Prostate gland (tissue), 2 donors: Measurements from ENCODE around the gene TDRD3. TPM values are rescaled to one million over a fixed set of nuclear protein-coding genes. Genes with fewer than 3 reads are reported as not detected.
"Not testable (repeated sequence)": the region's sequence is repeated elsewhere in the genome, so short reads cannot be mapped to it uniquely, and the experiment has no call there.

Experiments used
- DNase-seq: peaks from one replicate; pipeline ENCODE4 v3.0.0-alpha.2; 2019; ENCODE audit warnings: low spot score
- H3K27ac ChIP-seq, 2 donors: fragments of 200-600 bp; sonication (generic); 2 replicates each; pipeline ENCODE4 v1.5.1; 2017 to 2019
- H3K27me3 ChIP-seq: fragments of 200-600 bp; sonication (generic); replicated peaks from 2 replicates; pipeline ENCODE4 v1.5.1; 2019; ENCODE audit not compliant: insufficient read depth
- H3K36me3 ChIP-seq, 2 donors: fragments of 200-600 bp; sonication (generic); 1 replicate in 1 of 2; 2 replicates in 1 of 2; pipeline versions ENCODE4 v1.5.1 to v1.8.1; 2017 to 2019
- H3K4me1 ChIP-seq: fragments of 200-600 bp; sonication (generic); replicated peaks from 2 replicates; pipeline ENCODE4 v1.5.1; 2019
- H3K4me3 ChIP-seq, 2 donors: fragments of 200-600 bp; sonication (generic); 2 replicates each; pipeline ENCODE4 v1.5.1; 2017 to 2019
- H3K9me3 ChIP-seq: fragments of 200-600 bp; sonication (generic); 2 replicates; pipeline ENCODE4 v1.5.1; 2017
- POLR2A ChIP-seq: fragments of 450-650 bp; IDR thresholded peaks from one replicate; pipeline ENCODE4 v1.6.1; 2016; ENCODE audit warnings: antibody characterized with exemption, mild to moderate bottlenecking
- POLR2AphosphoS5 ChIP-seq: sonication (generic); formaldehyde crosslinking; IDR thresholded peaks from one replicate; pipeline ENCODE4 v1.6.1; 2017; ENCODE audit warnings: antibody characterized with exemption
- WGBS: methylation state at CpG from one replicate; pipeline ENCODE4 v1.1.5; 2018; 5-methylcytosine and 5-hydroxymethylcytosine counted together
- intact Hi-C: fragments of 100-400 bp; cut with DNase I; formaldehyde crosslinking; loops from one replicate; pipeline ENCODE4 v1.14.2; 2022
- total RNA-seq, 2 donors: library from RNA; depleted of rRNA; stranded (reverse); fragments of >200 nt; gene quantifications; one replicate each; pipeline ENCODE4 v1.1.0, GENCODE V29; 2016
- TF ChIP-seq, protein P1 (sequence below), 4 experiments: fragments of 200-600 bp in 2 of 4; fragments of 450-650 bp in 2 of 4; sonication (generic) in 2 of 4; IDR thresholded peaks; 1 replicate in 3 of 4; 2 replicates in 1 of 4; pipeline ENCODE4 v1.5.1; 2016 to 2019; ENCODE audit warnings: antibody characterized with exemption in 4 of 4, mild to moderate bottlenecking in 2 of 4, moderate library complexity in 2 of 4

Gene TDRD3
- total RNA-seq, 2 donors from 2014 or later = 14.6 to 14.7 TPM

GRCh38 chr13:60407095-60407494 lies 10.1 kb downstream of the TDRD3 start:
- 98% methylated on average over 1 of the region's 1 CpG for WGBS
- Histone ChIP-seq H3K36me3 (no peaks in the 10 kb centered on the region), H3K4me1 (no peaks in the 10 kb centered on the region), H3K9me3 (no peaks in the 10 kb centered on the region), H3K27ac (no peak overlapping the region), H3K4me3 (no peak overlapping the region), H3K27me3 (no peaks in the 10 kb centered on the region)
- no peak for DNase-seq
- intact Hi-C loops = no loop called here
- TF ChIP-seq POLR2AphosphoS5 (no peak), POLR2A (no peak)
- TF ChIP-seq, protein P1, sequence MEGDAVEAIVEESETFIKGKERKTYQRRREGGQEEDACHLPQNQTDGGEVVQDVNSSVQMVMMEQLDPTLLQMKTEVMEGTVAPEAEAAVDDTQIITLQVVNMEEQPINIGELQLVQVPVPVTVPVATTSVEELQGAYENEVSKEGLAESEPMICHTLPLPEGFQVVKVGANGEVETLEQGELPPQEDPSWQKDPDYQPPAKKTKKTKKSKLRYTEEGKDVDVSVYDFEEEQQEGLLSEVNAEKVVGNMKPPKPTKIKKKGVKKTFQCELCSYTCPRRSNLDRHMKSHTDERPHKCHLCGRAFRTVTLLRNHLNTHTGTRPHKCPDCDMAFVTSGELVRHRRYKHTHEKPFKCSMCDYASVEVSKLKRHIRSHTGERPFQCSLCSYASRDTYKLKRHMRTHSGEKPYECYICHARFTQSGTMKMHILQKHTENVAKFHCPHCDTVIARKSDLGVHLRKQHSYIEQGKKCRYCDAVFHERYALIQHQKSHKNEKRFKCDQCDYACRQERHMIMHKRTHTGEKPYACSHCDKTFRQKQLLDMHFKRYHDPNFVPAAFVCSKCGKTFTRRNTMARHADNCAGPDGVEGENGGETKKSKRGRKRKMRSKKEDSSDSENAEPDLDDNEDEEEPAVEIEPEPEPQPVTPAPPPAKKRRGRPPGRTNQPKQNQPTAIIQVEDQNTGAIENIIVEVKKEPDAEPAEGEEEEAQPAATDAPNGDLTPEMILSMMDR (IDR thresholded peaks at IDR 0.05) = no peak

- DNase-seq, H3K4me1 ChIP-seq, H3K36me3 ChIP-seq, H3K27me3 ChIP-seq, H3K4me3 ChIP-seq, H3K27ac ChIP-seq, intact Hi-C loops, H3K9me3 ChIP-seq: not testable (repeated sequence)
- WGBS = 97% methylated on average over 11 of the region's 11 CpGs
Measured at GRCh38 chr13:60407852-60408251, 10.8 kb downstream of the TDRD3 start.

DNA sequence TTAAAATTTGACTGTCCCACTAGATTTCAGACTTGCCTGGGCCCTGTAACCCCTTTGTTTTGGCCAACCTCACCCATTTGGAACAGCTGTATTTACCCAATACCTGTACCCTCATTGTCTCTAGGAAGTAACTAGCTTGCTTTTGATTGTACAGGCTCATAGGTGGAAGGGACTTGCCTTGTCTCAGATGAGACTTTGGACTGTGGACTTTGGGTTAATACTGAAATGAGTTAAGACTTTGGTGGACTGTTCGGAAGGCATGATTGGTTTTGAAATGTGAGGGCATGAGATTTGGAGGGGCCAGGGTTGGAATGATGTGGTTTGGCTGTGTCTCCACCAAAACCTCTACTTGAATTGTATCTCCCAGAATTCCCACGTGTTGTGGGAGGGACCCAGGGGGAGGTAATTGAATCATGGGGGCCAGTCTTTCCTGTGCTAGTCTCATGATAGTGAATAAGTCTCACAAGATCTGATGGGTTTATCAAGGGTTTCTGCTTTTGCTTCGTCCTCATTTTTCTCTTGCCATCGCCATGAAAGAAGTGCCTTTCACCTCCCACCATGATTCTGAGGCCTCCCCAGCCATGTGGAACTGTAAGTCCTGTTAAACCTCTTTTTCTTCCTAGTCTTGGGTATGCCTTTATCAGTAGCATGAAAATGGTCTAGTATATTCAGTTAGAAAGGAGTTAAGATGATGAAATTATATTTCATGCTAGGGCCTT lies 12.7 kb downstream of the TDRD3 start:
- H3K4me3 ChIP-seq, H3K27me3 ChIP-seq, DNase-seq, H3K4me1 ChIP-seq, intact Hi-C loops, H3K36me3 ChIP-seq, H3K9me3 ChIP-seq, H3K27ac ChIP-seq: not testable (repeated sequence)
- 97% methylated on average over 4 of the region's 4 CpGs for WGBS

- intact Hi-C loops = no loop called here
- Histone ChIP-seq H3K9me3 (no peaks in the 10 kb centered on the region), H3K27me3 (no peaks in the 10 kb centered on the region), H3K36me3 (no peaks in the 10 kb centered on the region), H3K4me1 (no peaks in the 10 kb centered on the region), H3K27ac (no peak overlapping the region), H3K4me3 (no peak overlapping the region)
- WGBS = 63% methylated on average over 3 of the region's 3 CpGs
- no peak for DNase-seq
- TF ChIP-seq, protein P1 (IDR thresholded peaks at IDR 0.05) = no peak
- no peak for TF ChIP-seq POLR2AphosphoS5
- no peak for TF ChIP-seq POLR2A
Measured at GRCh38 chr13:60410299-60410698, 13.3 kb downstream of the TDRD3 start.

DNA sequence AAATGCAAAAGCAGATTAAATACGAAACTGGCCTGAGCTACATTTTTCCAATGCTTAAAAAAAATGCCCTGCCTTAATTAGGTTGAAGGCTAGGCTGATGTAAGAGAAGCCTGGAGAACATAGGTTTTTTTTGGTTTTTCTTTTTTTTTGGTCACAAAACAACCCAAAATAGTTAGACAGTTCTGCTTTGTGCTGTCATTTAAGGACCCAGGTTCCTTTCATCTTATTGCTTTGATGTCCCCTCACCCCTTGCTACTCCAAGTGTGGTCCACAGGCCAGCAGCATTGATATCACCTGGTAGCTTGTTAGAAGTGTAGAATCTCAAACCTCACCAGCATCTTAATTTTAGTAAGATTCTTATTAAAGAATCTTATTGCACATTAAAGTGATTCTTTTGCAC lies 14.4 kb downstream of the TDRD3 start:
- DNase-seq = no peak
- intact Hi-C loops = no loop called here
- 76% methylated on average over 1 of the region's 1 CpG for WGBS
- TF ChIP-seq POLR2A (no peak), POLR2AphosphoS5 (no peak)
- TF ChIP-seq, protein P1 (IDR thresholded peaks at IDR 0.05) = no peak
- Histone ChIP-seq H3K9me3 (no peaks in the 10 kb centered on the region), H3K27me3 (no peaks in the 10 kb centered on the region), H3K27ac (no peak overlapping the region), H3K4me1 (no peaks in the 10 kb centered on the region), H3K4me3 (no peak overlapping the region), H3K36me3 (no peaks in the 10 kb centered on the region)

GRCh38 chr13:60411983-60412382 lies 15.0 kb downstream of the TDRD3 start:
- intact Hi-C loops = no loop called here
- no peaks in the 10 kb centered on the region for H3K9me3 ChIP-seq
- no peaks in the 10 kb centered on the region for H3K27me3 ChIP-seq
- DNase-seq = no peak
- no peaks in the 10 kb centered on the region for H3K4me1 ChIP-seq
- TF ChIP-seq, protein P1 (IDR thresholded peaks at IDR 0.05) = no peak
- TF ChIP-seq POLR2A (no peak), POLR2AphosphoS5 (no peak)
- 83% methylated on average over 2 of the region's 2 CpGs for WGBS
- H3K4me3 ChIP-seq = no peak overlapping the region
- no peak overlapping the region for H3K27ac ChIP-seq
- H3K36me3 ChIP-seq = no peaks in the 10 kb centered on the region
